A673 (cell line): ENCODE data around the gene ZNF831.

Experiments used
- EZH2 ChIP-seq: fragments of 200-600 bp; sonication (generic); IDR thresholded peaks from 2 replicates; pipeline ENCODE4 v1.6.1; 2017; ENCODE audit warnings: borderline replicate concordance, low read depth, mild to moderate bottlenecking, mixed read lengths, antibody characterized with exemption, low read length; ENCODE audit not compliant: poor library complexity, severe bottlenecking
- TF ChIP-seq, protein P1 (sequence below): fragments of 300-800, 200-600 bp; sonication (generic); conservative IDR thresholded peaks from 2 replicates; pipeline ENCODE4 v1.5.1; 2017; ENCODE audit warnings: low read depth, mild to moderate bottlenecking, antibody characterized with exemption, low read length, moderate library complexity, mixed read lengths

DNA sequence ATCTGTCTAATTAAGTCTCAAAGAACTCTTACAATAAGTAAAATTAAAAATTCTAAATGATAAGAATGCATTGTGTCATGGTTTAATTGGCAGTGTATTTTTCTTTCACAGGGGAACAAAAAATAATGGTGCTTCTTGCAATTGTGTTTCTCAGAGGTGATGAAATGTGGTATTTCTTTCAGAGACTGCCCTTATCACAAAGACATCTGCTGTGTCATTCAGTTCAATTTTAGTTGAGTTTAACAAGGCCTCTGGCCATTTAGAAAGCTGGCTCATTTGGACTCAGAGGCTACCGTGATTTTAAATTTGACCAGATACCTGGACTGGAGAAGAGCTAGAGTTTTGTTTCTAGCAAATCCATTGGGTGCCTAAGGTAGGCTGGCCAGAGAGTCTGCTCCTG is 23.6 kb upstream of the ZNF831 start:
- TF ChIP-seq, protein P1, sequence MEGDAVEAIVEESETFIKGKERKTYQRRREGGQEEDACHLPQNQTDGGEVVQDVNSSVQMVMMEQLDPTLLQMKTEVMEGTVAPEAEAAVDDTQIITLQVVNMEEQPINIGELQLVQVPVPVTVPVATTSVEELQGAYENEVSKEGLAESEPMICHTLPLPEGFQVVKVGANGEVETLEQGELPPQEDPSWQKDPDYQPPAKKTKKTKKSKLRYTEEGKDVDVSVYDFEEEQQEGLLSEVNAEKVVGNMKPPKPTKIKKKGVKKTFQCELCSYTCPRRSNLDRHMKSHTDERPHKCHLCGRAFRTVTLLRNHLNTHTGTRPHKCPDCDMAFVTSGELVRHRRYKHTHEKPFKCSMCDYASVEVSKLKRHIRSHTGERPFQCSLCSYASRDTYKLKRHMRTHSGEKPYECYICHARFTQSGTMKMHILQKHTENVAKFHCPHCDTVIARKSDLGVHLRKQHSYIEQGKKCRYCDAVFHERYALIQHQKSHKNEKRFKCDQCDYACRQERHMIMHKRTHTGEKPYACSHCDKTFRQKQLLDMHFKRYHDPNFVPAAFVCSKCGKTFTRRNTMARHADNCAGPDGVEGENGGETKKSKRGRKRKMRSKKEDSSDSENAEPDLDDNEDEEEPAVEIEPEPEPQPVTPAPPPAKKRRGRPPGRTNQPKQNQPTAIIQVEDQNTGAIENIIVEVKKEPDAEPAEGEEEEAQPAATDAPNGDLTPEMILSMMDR, result no peak
- no peak for TF ChIP-seq EZH2
